Small intestine (tissue), 7 donors: Measurements from ENCODE around the gene NCAPD2. TPM values are rescaled to one million over a fixed set of nuclear protein-coding genes. Genes with fewer than 3 reads are reported as not detected.

Experiments
- DNase-seq, 2 donors: peaks; one replicate each; pipeline versions ENCODE4 v3.0.0 to v3.0.0-alpha.2; 2013
- FAIRE-seq: peaks from 2 replicates; lab custom pipeline; 2012; peaks lifted over from hg19 to GRCh38; lab: Jason Lieb, UNC
- H3K27ac ChIP-seq, 3 donors: one replicate each; pipeline ENCODE4 v1.5.1; 2013; ENCODE audit warnings: low read length in 2 of 3, mild to moderate bottlenecking in 2 of 3, control low read depth in 1 of 3, inconsistent platforms in 1 of 3, low read depth in 1 of 3, moderate library complexity in 1 of 3
- H3K27me3 ChIP-seq, 3 donors: one replicate each; pipeline ENCODE4 v1.6.1; 2013; ENCODE audit warnings: low read length in 3 of 3, inconsistent platforms in 1 of 3; ENCODE audit not compliant: control insufficient read depth in 3 of 3, insufficient read depth in 3 of 3
- H3K36me3 ChIP-seq, 3 donors: one replicate each; pipeline ENCODE4 v1.6.1; 2013; ENCODE audit warnings: low read length in 3 of 3, inconsistent platforms in 1 of 3, low read depth in 1 of 3, mild to moderate bottlenecking in 1 of 3, moderate library complexity in 1 of 3; ENCODE audit not compliant: control insufficient read depth in 3 of 3, insufficient read depth in 2 of 3
- H3K4me1 ChIP-seq, 3 donors: one replicate each; pipeline ENCODE4 v1.6.1; 2013; ENCODE audit warnings: low read length in 2 of 3, inconsistent platforms in 1 of 3, low read depth in 1 of 3, mild to moderate bottlenecking in 1 of 3, moderate library complexity in 1 of 3; ENCODE audit not compliant: control insufficient read depth in 3 of 3, insufficient read depth in 2 of 3
- H3K4me3 ChIP-seq, 3 donors: one replicate each; pipeline ENCODE4 v1.5.1; 2013; ENCODE audit warnings: low read length in 3 of 3, control low read depth in 1 of 3, inconsistent platforms in 1 of 3, low read depth in 1 of 3, mild to moderate bottlenecking in 1 of 3, moderate library complexity in 1 of 3
- H3K9me3 ChIP-seq, 2 donors: one replicate each; pipeline ENCODE4 v1.6.1; 2013; ENCODE audit warnings: low read depth in 1 of 2, low read length in 1 of 2; ENCODE audit not compliant: control insufficient read depth in 2 of 2, insufficient read depth in 1 of 2
- WGBS, 3 donors: extraction: QIAGEN DNeasy Blood & Tissue Kit; methylation state at CpG; one replicate each; pipeline ENCODE4 v1.1.7; 2013; 5-methylcytosine and 5-hydroxymethylcytosine counted together
- polyA plus RNA-seq, 4 donors: library from polyadenylated mRNA; stranded (reverse) in 3 of 4; unstranded in 1 of 4; fragments of 200-250 nt in 3 of 4; fragments of 120-200 nt in 1 of 4; gene quantifications; one replicate each; pipeline versions ENCODE4 v1.2.1 to v1.2.3, GENCODE V29; 2013
- donor health status: healthy with polysubstance abuse.
- donor health status: control.
- donor health status: control.
- donor health status: Bipolar disorder and iron deficiency.
- donor health status: healthy.

Gene NCAPD2
- polyA plus RNA-seq, 4 donors, result 6.5 to 39.1 (median 22.1) TPM

GRCh38 chr12:6542209-6543009 lies 48.5 kb downstream of the NCAPD2 start:
- Histone ChIP-seq H3K27me3 (no peaks in the 10 kb centered on the region), H3K4me3 (peak overlapping the region in 1 of 3 donors; percentile 1), H3K4me1 (peaks cover 3 to 34% (median 5%) of the 10 kb centered on the region in 3 donors), H3K36me3 (peaks cover 6 to 47% (median 10%) of the 10 kb centered on the region in 3 donors), H3K9me3 (no peaks in the 10 kb centered on the region), H3K27ac (peak overlapping the region; percentile 79 to 93 (median 93))
- no peak for FAIRE-seq
- DNase-seq, result peak; percentile 96 to 97
- WGBS, 3 donors, result 15 to 55% (median 47%) methylated on average over 13 of the region's 13 CpGs

GRCh38 chr12:6546016-6546415 lies 52.1 kb downstream of the NCAPD2 start:
- FAIRE-seq (no peak), DNase-seq (no peak)
- Histone ChIP-seq H3K4me3 (no peak overlapping the region), H3K36me3 (peaks cover 3 to 47% (median 9%) of the 10 kb centered on the region in 3 donors), H3K4me1 (peaks cover 2 to 21% (median 5%) of the 10 kb centered on the region in 3 donors), H3K9me3 (no peaks in the 10 kb centered on the region), H3K27me3 (no peaks in the 10 kb centered on the region), H3K27ac (no peak overlapping the region)
- WGBS, 3 donors, result 94 to 95% (median 95%) methylated on average over 10 of the region's 10 CpGs

GRCh38 chr12:6547566-6547965 lies 53.7 kb downstream of the NCAPD2 start:
- WGBS, 3 donors, result 96 to 100% (median 100%) methylated on average over 1 of the region's 1 CpG
- H3K27ac ChIP-seq, result no peak overlapping the region
- H3K4me3 ChIP-seq, result no peak overlapping the region
- no peak for DNase-seq
- H3K4me1 ChIP-seq, result peaks cover 0 to 10% (median 0%) of the 10 kb centered on the region in 3 donors
- no peak for FAIRE-seq
- no peaks in the 10 kb centered on the region for H3K27me3 ChIP-seq
- peaks cover 3 to 52% (median 9%) of the 10 kb centered on the region in 3 donors for H3K36me3 ChIP-seq
- H3K9me3 ChIP-seq, result no peaks in the 10 kb centered on the region

- H3K9me3 ChIP-seq, result no peaks in the 10 kb centered on the region
- FAIRE-seq, result no peak
- H3K4me1 ChIP-seq, result peaks cover 0 to 6% (median 0%) of the 10 kb centered on the region in 3 donors
- WGBS, 3 donors, result 73 to 82% (median 79%) methylated on average over 9 of the region's 9 CpGs
- peaks cover 3 to 52% (median 9%) of the 10 kb centered on the region in 3 donors for H3K36me3 ChIP-seq
- H3K27ac ChIP-seq, result no peak overlapping the region
- DNase-seq, result no peak
- no peak overlapping the region for H3K4me3 ChIP-seq
- no peaks in the 10 kb centered on the region for H3K27me3 ChIP-seq
Measured at GRCh38 chr12:6547987-6548386, 54.1 kb downstream of the NCAPD2 start.

GRCh38 chr12:6548556-6548955 lies 54.7 kb downstream of the NCAPD2 start:
- Histone ChIP-seq H3K4me1 (peaks cover 0 to 4% (median 0%) of the 10 kb centered on the region in 3 donors), H3K27ac (no peak overlapping the region), H3K9me3 (no peaks in the 10 kb centered on the region), H3K4me3 (no peak overlapping the region), H3K36me3 (peaks cover 3 to 52% (median 9%) of the 10 kb centered on the region in 3 donors), H3K27me3 (no peaks in the 10 kb centered on the region)
- no peak for DNase-seq
- WGBS, 3 donors, result 87 to 93% (median 92%) methylated on average over 26 of the region's 26 CpGs
- no peak for FAIRE-seq

- Histone ChIP-seq H3K27me3 (no peaks in the 10 kb centered on the region), H3K9me3 (no peaks in the 10 kb centered on the region), H3K27ac (no peak overlapping the region), H3K4me3 (no peak overlapping the region), H3K36me3 (peaks cover 3 to 52% (median 9%) of the 10 kb centered on the region in 3 donors), H3K4me1 (peaks cover 0 to 5% (median 0%) of the 10 kb centered on the region in 3 donors)
- FAIRE-seq, result no peak
- WGBS, 3 donors, result 81 to 88% (median 82%) methylated on average over 14 to 15 of the region's 15 CpGs
- DNase-seq, result no peak
Measured at GRCh38 chr12:6548966-6549683, 55.2 kb downstream of the NCAPD2 start.

GRCh38 chr12:6549684-6550151 lies 55.8 kb downstream of the NCAPD2 start:
- H3K36me3 ChIP-seq, result peaks cover 3 to 48% (median 9%) of the 10 kb centered on the region in 3 donors
- H3K27ac ChIP-seq, result no peak overlapping the region
- WGBS, 3 donors, result 76 to 91% (median 86%) methylated on average over 18 of the region's 18 CpGs
- no peak for FAIRE-seq
- no peaks in the 10 kb centered on the region for H3K27me3 ChIP-seq
- no peak for DNase-seq
- H3K4me1 ChIP-seq, result peaks cover 0 to 9% (median 0%) of the 10 kb centered on the region in 3 donors
- H3K4me3 ChIP-seq, result no peak overlapping the region
- no peaks in the 10 kb centered on the region for H3K9me3 ChIP-seq
